Dermis blood vessel endothelial cell (primary cell): ENCODE data around the gene RETREG1. TPM values are rescaled to one million over a fixed set of nuclear protein-coding genes. Genes with fewer than 3 reads are reported as not detected.
A peak's percentile ranks its signal among the peaks of the same experiment; 100 is the strongest.
"Not testable (repeated sequence)": the region's sequence is repeated elsewhere in the genome, so short reads cannot be mapped to it uniquely, and the experiment has no call there.

Experiments used
- DNase-seq: peaks from one replicate; pipeline ENCODE4 v3.0.0; 2010
- total RNA-seq: library from RNA; depleted of rRNA; stranded (reverse); fragments of >200 nt; gene quantifications from 2 replicates; pipeline ENCODE4 v1.2.3, GENCODE V29; 2014

Gene RETREG1
- total RNA-seq: 0.19 and 0.51 TPM in 2 replicates

GRCh38 chr5:16616536-16617273 lies at the start of gene RETREG1:
RETREG1 (minus strand) TSS chr5:16616997; CDS start chr5:16616971, 26 bp downstream.
- peak; percentile 18 for DNase-seq

GRCh38 chr5:16666130-16666882 lies 49.5 kb upstream of the RETREG1 start:
- DNase-seq: no peak

- no peak for DNase-seq
These were observed 48.8 kb upstream of the RETREG1 start for GRCh38 chr5:16665601-16666000.

GRCh38 chr5:16664368-16664767 lies 47.6 kb upstream of the RETREG1 start:
- DNase-seq: no peak

- DNase-seq: no peak
These were observed 47.0 kb upstream of the RETREG1 start for GRCh38 chr5:16663840-16664239.

GRCh38 chr5:16661713-16662112 lies 44.9 kb upstream of the RETREG1 start:
- DNase-seq: no peak

- no peak for DNase-seq
These were observed 44.2 kb upstream of the RETREG1 start for GRCh38 chr5:16660982-16661381.

- no peak for DNase-seq
These were observed 42.7 kb upstream of the RETREG1 start for GRCh38 chr5:16659536-16659935.

GRCh38 chr5:16656561-16657191 lies 39.9 kb upstream of the RETREG1 start:
- peak; percentile 61 for DNase-seq

GRCh38 chr5:16654647-16655334 lies 38.0 kb upstream of the RETREG1 start:
- DNase-seq: no peak

- not testable (repeated sequence) for DNase-seq
These were observed 31.9 kb upstream of the RETREG1 start for GRCh38 chr5:16648739-16649138.

- no peak for DNase-seq
These were observed 27.6 kb upstream of the RETREG1 start for GRCh38 chr5:16644301-16644889.

GRCh38 chr5:16642867-16643266 lies 26.1 kb upstream of the RETREG1 start:
- no peak for DNase-seq

GRCh38 chr5:16639206-16639605 lies 22.4 kb upstream of the RETREG1 start:
- DNase-seq: no peak

GRCh38 chr5:16628376-16628775 lies 11.6 kb upstream of the RETREG1 start:
- DNase-seq: no peak

- no peak for DNase-seq
These were observed 10.0 kb upstream of the RETREG1 start for GRCh38 chr5:16626696-16627264.

- DNase-seq: no peak
These were observed 8.3 kb upstream of the RETREG1 start for GRCh38 chr5:16625096-16625495.

- no peak for DNase-seq
These were observed 2.3 kb upstream of the RETREG1 start for GRCh38 chr5:16619136-16619535.

GRCh38 chr5:16618138-16618897 lies 1.5 kb upstream of the RETREG1 start:
- no peak for DNase-seq

GRCh38 chr5:16617274-16617968 lies 624 bp upstream of the RETREG1 start:
- DNase-seq: no peak
